Hepatocyte (in vitro differentiated cells): ENCODE data around the gene SPRN. TPM values are rescaled to one million over a fixed set of nuclear protein-coding genes. Genes with fewer than 3 reads are reported as not detected.

Source experiments
- DNase-seq: peaks from one replicate; pipeline ENCODE4 v3.0.0-alpha.2; 2016; ENCODE audit warnings: low spot score
- H2AFZ ChIP-seq: fragments of 200-600 bp; sonication (generic); 2 replicates; pipeline ENCODE4 v1.6.0; 2016; ENCODE audit warnings: antibody characterized with exemption, mild to moderate bottlenecking
- H3K27ac ChIP-seq: fragments of 200-600 bp; sonication (generic); 2 replicates; pipeline ENCODE4 v1.5.1; 2016; ENCODE audit warnings: mild to moderate bottlenecking
- H3K27me3 ChIP-seq: fragments of 200-600 bp; sonication (generic); 2 replicates; pipeline ENCODE4 v1.6.1; 2016
- H3K36me3 ChIP-seq: fragments of 200-600 bp; sonication (generic); replicated peaks from 2 replicates; pipeline ENCODE4 v1.5.1; 2016; ENCODE audit warnings: low read depth; ENCODE audit not compliant: insufficient read depth
- H3K4me1 ChIP-seq: fragments of 200-600 bp; sonication (generic); 2 replicates; pipeline ENCODE4 v1.5.1; 2016; ENCODE audit warnings: mild to moderate bottlenecking, moderate library complexity; ENCODE audit not compliant: insufficient read depth
- H3K4me2 ChIP-seq: fragments of 200-600 bp; sonication (generic); 2 replicates; pipeline ENCODE4 v1.6.0; 2016
- H3K4me3 ChIP-seq: fragments of 200-600 bp; sonication (generic); 2 replicates; pipeline ENCODE4 v1.5.1; 2016; ENCODE audit warnings: mild to moderate bottlenecking
- H3K79me2 ChIP-seq: fragments of 200-600 bp; sonication (generic); 2 replicates; pipeline ENCODE4 v1.6.0; 2017; ENCODE audit warnings: mild to moderate bottlenecking
- H3K9me2 ChIP-seq: fragments of 200-600 bp; sonication (generic); replicated peaks from 2 replicates; pipeline ENCODE4 v1.6.0; 2017; ENCODE audit warnings: mild to moderate bottlenecking; ENCODE audit not compliant: insufficient read depth
- H3K9me3 ChIP-seq: fragments of 200-600 bp; sonication (generic); 2 replicates; pipeline ENCODE4 v1.5.1; 2016; ENCODE audit warnings: low read depth, mild to moderate bottlenecking
- H4K20me1 ChIP-seq: fragments of 200-600 bp; sonication (generic); 2 replicates; pipeline ENCODE4 v1.6.0; 2016; ENCODE audit warnings: mild to moderate bottlenecking; ENCODE audit not compliant: insufficient read depth, poor library complexity, severe bottlenecking
- EZH2 ChIP-seq: fragments of 200-600 bp; sonication (generic); IDR thresholded peaks from 2 replicates; pipeline ENCODE4 v1.6.1; 2016; ENCODE audit warnings: antibody characterized with exemption, mild to moderate bottlenecking, borderline replicate concordance
- EZH2phosphoT487 ChIP-seq: fragments of 200-600 bp; sonication (generic); IDR thresholded peaks from one replicate; pipeline ENCODE4 v1.6.1; 2018; ENCODE audit warnings: antibody characterized with exemption, mild to moderate bottlenecking, low read depth, moderate library complexity; ENCODE audit not compliant: unreplicated experiment, severe bottlenecking
- WGBS: methylation state at CpG from one replicate; pipeline ENCODE4 v1.1.6; 2016; ENCODE audit warnings: low lambda C conversion rate; ENCODE audit errors: missing lambda C conversion rate; 5-methylcytosine and 5-hydroxymethylcytosine counted together
- polyA plus RNA-seq: library from polyadenylated mRNA; unstranded; fragments of >200 nt; fragmentation: Nextera tagmentation; extraction: Ambion mirVana; gene quantifications from 2 replicates; pipeline ENCODE4 v1.2.1, GENCODE V29; 2016
- total RNA-seq: library from RNA; depleted of rRNA; stranded (reverse); fragments of >200 nt; gene quantifications from 2 replicates; pipeline ENCODE4 v1.2.3, GENCODE V29; 2014
- TF ChIP-seq, protein P1 (sequence below): fragments of 200-600 bp; sonication (generic); IDR thresholded peaks from 2 replicates; pipeline ENCODE4 v1.5.1; 2016; ENCODE audit warnings: antibody characterized with exemption, mild to moderate bottlenecking; ENCODE audit not compliant: poor library complexity

SPRN gene
- total and polyA plus RNA-seq, 2 experiments from 2014 or later, result 0.97 to 2.7 TPM

DNA sequence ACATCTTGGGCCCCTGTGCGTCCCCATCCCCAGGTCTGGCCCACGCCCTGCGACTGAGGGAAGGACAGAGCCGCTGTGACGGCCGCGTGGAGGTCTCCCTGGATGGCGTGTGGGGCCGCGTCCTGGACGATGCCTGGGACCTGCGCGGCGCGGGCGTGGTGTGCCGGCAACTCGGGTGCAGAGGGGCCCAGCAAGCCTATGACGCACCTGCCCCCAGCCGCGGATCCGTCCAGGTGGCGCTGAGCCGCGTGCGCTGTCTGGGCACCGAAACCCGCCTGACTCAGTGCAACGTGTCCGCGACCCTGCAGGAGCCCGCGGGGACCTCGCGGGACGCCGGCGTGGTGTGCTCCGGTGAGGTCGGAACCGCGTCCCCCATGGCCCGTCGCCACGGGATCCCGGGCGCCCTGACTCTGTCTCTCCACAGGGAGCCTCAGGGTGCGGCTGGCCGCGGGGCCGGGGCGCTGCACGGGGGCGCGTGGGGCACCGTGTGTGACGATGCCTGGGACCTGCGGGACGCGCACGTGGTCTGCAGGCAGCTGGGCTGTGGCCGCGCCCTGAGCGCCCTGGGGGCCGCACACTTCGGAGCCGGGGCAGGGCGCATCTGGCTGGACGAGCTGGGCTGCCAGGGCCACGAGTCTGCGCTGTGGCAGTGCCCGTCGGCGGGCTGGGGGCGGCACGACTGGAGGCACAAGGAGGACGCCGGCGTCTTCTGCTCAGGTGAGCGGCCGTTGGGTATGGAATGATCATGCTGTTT is 35.2 kb upstream of the SPRN start:
- no peak overlapping the region for H3K4me3 ChIP-seq
- H3K36me3 ChIP-seq, result no peaks in the 10 kb centered on the region
- H4K20me1 ChIP-seq, result no peaks in the 10 kb centered on the region
- no peaks in the 10 kb centered on the region for H3K4me1 ChIP-seq
- TF ChIP-seq, protein P1, sequence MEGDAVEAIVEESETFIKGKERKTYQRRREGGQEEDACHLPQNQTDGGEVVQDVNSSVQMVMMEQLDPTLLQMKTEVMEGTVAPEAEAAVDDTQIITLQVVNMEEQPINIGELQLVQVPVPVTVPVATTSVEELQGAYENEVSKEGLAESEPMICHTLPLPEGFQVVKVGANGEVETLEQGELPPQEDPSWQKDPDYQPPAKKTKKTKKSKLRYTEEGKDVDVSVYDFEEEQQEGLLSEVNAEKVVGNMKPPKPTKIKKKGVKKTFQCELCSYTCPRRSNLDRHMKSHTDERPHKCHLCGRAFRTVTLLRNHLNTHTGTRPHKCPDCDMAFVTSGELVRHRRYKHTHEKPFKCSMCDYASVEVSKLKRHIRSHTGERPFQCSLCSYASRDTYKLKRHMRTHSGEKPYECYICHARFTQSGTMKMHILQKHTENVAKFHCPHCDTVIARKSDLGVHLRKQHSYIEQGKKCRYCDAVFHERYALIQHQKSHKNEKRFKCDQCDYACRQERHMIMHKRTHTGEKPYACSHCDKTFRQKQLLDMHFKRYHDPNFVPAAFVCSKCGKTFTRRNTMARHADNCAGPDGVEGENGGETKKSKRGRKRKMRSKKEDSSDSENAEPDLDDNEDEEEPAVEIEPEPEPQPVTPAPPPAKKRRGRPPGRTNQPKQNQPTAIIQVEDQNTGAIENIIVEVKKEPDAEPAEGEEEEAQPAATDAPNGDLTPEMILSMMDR, result no peak
- no peak for TF ChIP-seq EZH2
- TF ChIP-seq EZH2phosphoT487, result no peak
- no peaks in the 10 kb centered on the region for H3K9me2 ChIP-seq
- H2AFZ ChIP-seq, result no peak overlapping the region
- H3K27ac ChIP-seq, result no peak overlapping the region
- DNase-seq, result no peak
- no peaks in the 10 kb centered on the region for H3K79me2 ChIP-seq
- no peak overlapping the region for H3K4me2 ChIP-seq
- H3K9me3 ChIP-seq, result no peaks in the 10 kb centered on the region
- H3K27me3 ChIP-seq, result no peaks in the 10 kb centered on the region
- 97% methylated on average over 43 of the region's 81 CpGs for WGBS

- no peak overlapping the region for H3K27ac ChIP-seq
- H3K9me3 ChIP-seq, result no peaks in the 10 kb centered on the region
- no peak overlapping the region for H2AFZ ChIP-seq
- TF ChIP-seq EZH2phosphoT487 (no peak), EZH2 (no peak)
- TF ChIP-seq, protein P1, result no peak
- no peaks in the 10 kb centered on the region for H3K4me1 ChIP-seq
- H3K4me3 ChIP-seq, result no peak overlapping the region
- 91% methylated on average over 18 of the region's 21 CpGs for WGBS
- H3K27me3 ChIP-seq, result no peaks in the 10 kb centered on the region
- no peak overlapping the region for H3K4me2 ChIP-seq
- no peaks in the 10 kb centered on the region for H3K36me3 ChIP-seq
- H4K20me1 ChIP-seq, result no peaks in the 10 kb centered on the region
- no peak for DNase-seq
- no peaks in the 10 kb centered on the region for H3K9me2 ChIP-seq
- H3K79me2 ChIP-seq, result no peaks in the 10 kb centered on the region
These were observed 34.5 kb upstream of the SPRN start for GRCh38 chr10:133458710-133459453.

DNA sequence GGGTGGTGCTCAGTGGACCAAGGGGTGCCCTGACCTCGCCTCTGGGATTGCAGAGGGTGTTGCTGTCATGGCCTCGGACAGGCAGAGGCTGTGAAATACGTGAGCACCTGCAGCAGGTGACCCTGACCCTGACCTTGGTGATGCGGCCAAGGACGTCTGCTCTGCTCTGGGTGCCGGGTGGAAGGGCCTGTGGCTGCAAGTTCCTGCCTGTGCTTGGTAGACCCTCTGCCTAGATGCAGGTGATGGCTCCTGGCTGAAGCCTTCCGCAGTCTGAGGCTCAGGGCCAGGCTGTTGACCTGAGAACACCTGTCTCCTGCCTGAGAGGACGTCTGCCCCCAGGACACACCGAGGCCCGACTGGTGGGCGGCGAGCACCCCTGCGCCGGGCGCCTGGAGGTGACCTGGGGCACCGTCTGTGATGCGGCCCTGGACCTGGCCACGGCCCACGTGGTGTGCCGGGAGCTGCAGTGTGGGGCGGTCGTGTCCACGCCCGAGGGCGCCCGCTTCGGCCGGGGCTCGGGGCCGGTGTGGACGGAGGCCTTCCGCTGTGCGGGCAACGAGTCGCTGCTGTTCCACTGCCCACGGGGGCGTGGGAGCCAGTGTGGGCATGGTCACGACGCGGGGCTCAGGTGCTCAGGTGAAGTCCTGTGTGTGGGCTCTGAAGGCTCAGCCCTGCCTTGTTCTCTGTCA is 33.7 kb upstream of the SPRN start:
- H3K27me3 ChIP-seq, result no peaks in the 10 kb centered on the region
- H3K4me1 ChIP-seq, result no peaks in the 10 kb centered on the region
- no peak overlapping the region for H3K4me3 ChIP-seq
- WGBS, result 89% methylated on average over 40 of the region's 40 CpGs
- H2AFZ ChIP-seq, result no peak overlapping the region
- no peaks in the 10 kb centered on the region for H3K9me3 ChIP-seq
- H3K79me2 ChIP-seq, result no peaks in the 10 kb centered on the region
- no peak overlapping the region for H3K27ac ChIP-seq
- DNase-seq, result no peak
- TF ChIP-seq EZH2 (no peak), EZH2phosphoT487 (no peak)
- TF ChIP-seq, protein P1, result no peak
- no peaks in the 10 kb centered on the region for H4K20me1 ChIP-seq
- no peaks in the 10 kb centered on the region for H3K36me3 ChIP-seq
- H3K4me2 ChIP-seq, result no peak overlapping the region
- H3K9me2 ChIP-seq, result no peaks in the 10 kb centered on the region
